Thyroid gland (tissue), 4 donors: ENCODE measurements around the gene MYO16.

Experiments used
- POLR2A ChIP-seq, 2 donors: fragments of 450-650 bp; IDR thresholded peaks; one replicate each; pipeline ENCODE4 v1.6.1; 2017; ENCODE audit warnings: antibody characterized with exemption in 2 of 2, mild to moderate bottlenecking in 2 of 2, moderate library complexity in 1 of 2
- TF ChIP-seq, protein P1 (sequence below), 6 experiments: fragments of 200-600 bp in 3 of 6; fragments of 450-650 bp in 3 of 6; sonication (generic) in 3 of 6; IDR thresholded peaks; one replicate each; pipeline ENCODE4 v1.5.1; 2016 to 2019; ENCODE audit warnings: antibody characterized with exemption in 6 of 6, mild to moderate bottlenecking in 2 of 6, inconsistent platforms in 1 of 6, moderate library complexity in 1 of 6

DNA sequence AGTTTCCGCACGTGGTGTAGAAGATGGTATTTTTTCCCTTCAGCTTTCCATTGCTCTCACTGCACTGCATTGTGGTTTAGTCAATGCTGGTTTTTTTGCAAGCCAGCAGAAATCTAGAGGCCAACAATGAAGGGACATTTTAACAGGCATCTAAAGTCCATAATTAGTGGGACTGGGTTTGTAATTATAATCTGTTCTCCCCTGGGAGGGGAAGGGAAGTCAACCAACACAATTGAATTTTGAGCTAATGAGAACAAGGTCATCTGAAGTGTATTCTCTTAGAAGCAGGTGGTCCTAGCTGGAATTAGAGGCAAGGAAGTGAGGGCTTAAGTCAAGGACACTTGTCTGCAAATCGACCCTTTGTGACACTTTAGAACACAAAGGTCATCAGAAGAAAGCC lies 156.4 kb downstream of the MYO16 start:
- TF ChIP-seq, protein P1, sequence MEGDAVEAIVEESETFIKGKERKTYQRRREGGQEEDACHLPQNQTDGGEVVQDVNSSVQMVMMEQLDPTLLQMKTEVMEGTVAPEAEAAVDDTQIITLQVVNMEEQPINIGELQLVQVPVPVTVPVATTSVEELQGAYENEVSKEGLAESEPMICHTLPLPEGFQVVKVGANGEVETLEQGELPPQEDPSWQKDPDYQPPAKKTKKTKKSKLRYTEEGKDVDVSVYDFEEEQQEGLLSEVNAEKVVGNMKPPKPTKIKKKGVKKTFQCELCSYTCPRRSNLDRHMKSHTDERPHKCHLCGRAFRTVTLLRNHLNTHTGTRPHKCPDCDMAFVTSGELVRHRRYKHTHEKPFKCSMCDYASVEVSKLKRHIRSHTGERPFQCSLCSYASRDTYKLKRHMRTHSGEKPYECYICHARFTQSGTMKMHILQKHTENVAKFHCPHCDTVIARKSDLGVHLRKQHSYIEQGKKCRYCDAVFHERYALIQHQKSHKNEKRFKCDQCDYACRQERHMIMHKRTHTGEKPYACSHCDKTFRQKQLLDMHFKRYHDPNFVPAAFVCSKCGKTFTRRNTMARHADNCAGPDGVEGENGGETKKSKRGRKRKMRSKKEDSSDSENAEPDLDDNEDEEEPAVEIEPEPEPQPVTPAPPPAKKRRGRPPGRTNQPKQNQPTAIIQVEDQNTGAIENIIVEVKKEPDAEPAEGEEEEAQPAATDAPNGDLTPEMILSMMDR (IDR thresholded peaks at IDR 0.05): no peak
- TF ChIP-seq POLR2A (IDR thresholded peaks at IDR 0.05): no peak
